H9 (cell line): ENCODE results near the gene KRTAP10-5. TPM values are rescaled to one million over a fixed set of nuclear protein-coding genes. Genes with fewer than 3 reads are reported as not detected.
"Not testable (repeated sequence)": the region's sequence is repeated elsewhere in the genome, so short reads cannot be mapped to it uniquely, and the experiment has no call there.

ENCODE experiments used
- DNase-seq: peaks from one replicate; pipeline ENCODE4 v3.0.0-alpha.2; 2017
- H2AFZ ChIP-seq: one replicate; pipeline ENCODE4 v1.6.1; 2013; ENCODE audit warnings: mild to moderate bottlenecking, low read length, control low read depth, moderate library complexity
- H2AK5ac ChIP-seq: 2 replicates; pipeline ENCODE4 v1.6.1; 2013; ENCODE audit warnings: low read length, control low read depth, mixed read lengths; ENCODE audit not compliant: insufficient read length
- H2BK120ac ChIP-seq: one replicate; pipeline ENCODE4 v1.6.1; 2013; ENCODE audit warnings: low read depth, mild to moderate bottlenecking, low read length, control low read depth, inconsistent platforms; ENCODE audit not compliant: poor library complexity, severe bottlenecking
- H2BK12ac ChIP-seq: 2 replicates; pipeline ENCODE4 v1.6.1; 2013; ENCODE audit warnings: low read length, control low read depth, mixed read lengths, low read depth; ENCODE audit not compliant: insufficient read length
- H2BK15ac ChIP-seq: 2 replicates; pipeline ENCODE4 v1.6.1; 2013; ENCODE audit warnings: low read depth, low read length, control low read depth
- H2BK20ac ChIP-seq: one replicate; pipeline ENCODE4 v1.6.1; 2013; ENCODE audit warnings: low read depth, mild to moderate bottlenecking, low read length, control low read depth, inconsistent platforms; ENCODE audit not compliant: poor library complexity, severe bottlenecking
- H2BK5ac ChIP-seq: 2 replicates; pipeline ENCODE4 v1.6.1; 2013; ENCODE audit warnings: low read length, control low read depth, mixed read lengths; ENCODE audit not compliant: insufficient read length
- H3K14ac ChIP-seq: 2 replicates; pipeline ENCODE4 v1.6.1; 2013; ENCODE audit warnings: low read length, control low read depth; ENCODE audit not compliant: insufficient read depth
- H3K18ac ChIP-seq: 2 replicates; pipeline ENCODE4 v1.6.1; 2013; ENCODE audit warnings: low read depth, mild to moderate bottlenecking, mixed read lengths, low read length, control low read depth; ENCODE audit not compliant: insufficient read length
- H3K23ac ChIP-seq: 2 replicates; pipeline ENCODE4 v1.6.1; 2013; ENCODE audit warnings: low read length, control low read depth, mixed read lengths, low read depth; ENCODE audit not compliant: insufficient read length
- H3K23me2 ChIP-seq: 2 replicates; pipeline ENCODE4 v1.6.1; 2013; ENCODE audit warnings: low read depth, mild to moderate bottlenecking, mixed read lengths, low read length, control low read depth; ENCODE audit not compliant: insufficient read length, poor library complexity, severe bottlenecking
- H3K27ac ChIP-seq: 2 replicates; pipeline ENCODE4 v1.5.1; 2013; ENCODE audit warnings: low read length, control low read depth, mixed read lengths, low read depth; ENCODE audit not compliant: insufficient read length
- H3K27me3 ChIP-seq: 2 replicates; pipeline ENCODE4 v1.6.1; 2013; ENCODE audit warnings: low read length, control low read depth, inconsistent platforms; ENCODE audit not compliant: insufficient read depth
- H3K4ac ChIP-seq: 2 replicates; pipeline ENCODE4 v1.6.1; 2013; ENCODE audit warnings: low read depth, mild to moderate bottlenecking, control low read depth, inconsistent platforms, low read length, moderate library complexity
- H3K4me1 ChIP-seq: 2 replicates; pipeline ENCODE4 v1.6.1; 2013; ENCODE audit warnings: low read length, control low read depth, inconsistent platforms; ENCODE audit not compliant: insufficient read depth
- H3K4me2 ChIP-seq: 2 replicates; pipeline ENCODE4 v1.6.1; 2013; ENCODE audit warnings: low read length, control low read depth, mixed read lengths; ENCODE audit not compliant: insufficient read length, insufficient read depth
- H3K56ac ChIP-seq: 2 replicates; pipeline ENCODE4 v1.6.1; 2013; ENCODE audit warnings: low read depth, mild to moderate bottlenecking, mixed read lengths, low read length, control low read depth; ENCODE audit not compliant: insufficient read length
- H3K79me1 ChIP-seq: 2 replicates; pipeline ENCODE4 v1.6.1; 2013; ENCODE audit warnings: low read depth, mild to moderate bottlenecking, moderate library complexity, low read length, control low read depth, inconsistent platforms; ENCODE audit not compliant: insufficient read depth, poor library complexity, severe bottlenecking
- H3K79me2 ChIP-seq: 2 replicates; pipeline ENCODE4 v1.6.1; 2013; ENCODE audit warnings: low read length, control low read depth, inconsistent platforms; ENCODE audit not compliant: insufficient read depth
- H3K9ac ChIP-seq: 2 replicates; pipeline ENCODE4 v1.6.1; 2013; ENCODE audit warnings: low read length, control low read depth, mixed read lengths; ENCODE audit not compliant: insufficient read length; ENCODE audit errors: extremely low read depth
- H3K9me3 ChIP-seq: one replicate; pipeline ENCODE4 v1.6.1; 2013; ENCODE audit warnings: low read depth, low read length, inconsistent platforms; ENCODE audit not compliant: control insufficient read depth
- H3T11ph ChIP-seq: one replicate; pipeline ENCODE4 v1.6.1; 2013; ENCODE audit warnings: mild to moderate bottlenecking, low read length, control low read depth, inconsistent platforms
- H4K20me1 ChIP-seq: one replicate; pipeline ENCODE4 v1.6.1; 2013; ENCODE audit not compliant: control insufficient read depth, insufficient read length, insufficient read depth
- H4K5ac ChIP-seq: 2 replicates; pipeline ENCODE4 v1.6.1; 2013; ENCODE audit warnings: low read depth, mild to moderate bottlenecking, mixed read lengths, low read length, control low read depth; ENCODE audit not compliant: insufficient read length
- H4K8ac ChIP-seq: replicated peaks from 2 replicates; pipeline ENCODE4 v1.6.1; 2013; ENCODE audit warnings: low read length, control low read depth, mixed read lengths, low read depth; ENCODE audit not compliant: insufficient read length
- H4K91ac ChIP-seq: 2 replicates; pipeline ENCODE4 v1.6.1; 2013; ENCODE audit warnings: low read depth, mild to moderate bottlenecking, moderate library complexity, mixed read lengths, low read length, control low read depth; ENCODE audit not compliant: insufficient read length
- H3K27ac Mint-ChIP-seq, 3 experiments: 2 replicates in 2 of 3; 3 replicates in 1 of 3; pipeline ENCODE4 v1.8.0; 2020 to 2021; ENCODE audit warnings: mixed read lengths in 3 of 3, mild to moderate bottlenecking in 1 of 3, moderate library complexity in 1 of 3
- H3K27me3 Mint-ChIP-seq: 2 replicates; pipeline ENCODE4 v1.8.0; 2021; ENCODE audit warnings: low read depth, mild to moderate bottlenecking, moderate library complexity, mixed read lengths
- H3K36me3 Mint-ChIP-seq, 3 experiments: 2 replicates in 2 of 3; 3 replicates in 1 of 3; pipeline ENCODE4 v1.8.0; 2020 to 2021; ENCODE audit warnings: low read depth in 3 of 3, mixed read lengths in 3 of 3; ENCODE audit not compliant: insufficient read depth in 1 of 3
- H3K4me1 Mint-ChIP-seq, 2 experiments: 2 replicates each; pipeline ENCODE4 v1.8.0; 2020; ENCODE audit warnings: mixed read lengths in 2 of 2
- H3K4me3 Mint-ChIP-seq, 2 experiments: 2 replicates in 1 of 2; 3 replicates in 1 of 2; pipeline ENCODE4 v1.8.0; 2020 to 2021; ENCODE audit warnings: mild to moderate bottlenecking in 2 of 2, mixed read lengths in 2 of 2, moderate library complexity in 1 of 2
- H3K9me3 Mint-ChIP-seq, 2 experiments: 2 replicates in 1 of 2; 3 replicates in 1 of 2; pipeline ENCODE4 v1.8.0; 2020; ENCODE audit warnings: mild to moderate bottlenecking in 2 of 2, mixed read lengths in 2 of 2, moderate library complexity in 1 of 2
- CTCF ChIP-seq: fragments of 200-600 bp; sonication (generic); conservative IDR thresholded peaks from 3 replicates; pipeline ENCODE4 v1.8.0; 2021; ENCODE audit warnings: antibody characterized with exemption, mild to moderate bottlenecking
- WGBS: extraction: QIAGEN DNeasy Blood & Tissue Kit; methylation state at CpG from one replicate; pipeline ENCODE4 v1.1.7; 2013; ENCODE audit warnings: missing lambda C conversion rate, low lambda C conversion rate, mixed read lengths; ENCODE audit not compliant: insufficient read length; ENCODE audit errors: extremely low coverage; 5-methylcytosine and 5-hydroxymethylcytosine counted together
- total RNA-seq: library from RNA; stranded (reverse); gene quantifications from 2 replicates; pipeline ENCODE4 v1.2.1, GENCODE V29; 2021

The KRTAP10-5 gene
- total RNA-seq, 1 experiment from 2014 or later = not detected

- no peak within 1 kb of the TSS for H2BK20ac ChIP-seq
- no peak for TF ChIP-seq CTCF
- Mint-ChIP-seq H3K4me1 (peaks cover 11 to 13% of the 10 kb centered on the region in 2 experiments; a peak in 3 of 4 replicates), H3K9me3 (no peaks in the 10 kb centered on the region), H3K27ac (peak within 1 kb of the TSS in 2 of 3 experiments; percentile 71 to 85; a peak in 4 of 7 replicates), H3K4me3 (no peak within 1 kb of the TSS), H3K36me3 (no peaks in the 10 kb centered on the region), H3K27me3 (peaks cover 9% of the 10 kb centered on the region)
- no peak within 1 kb of the TSS for H3K9ac ChIP-seq
- H2BK5ac ChIP-seq = no peak within 1 kb of the TSS
- H2BK12ac ChIP-seq = no peak within 1 kb of the TSS
- H3K9me3 ChIP-seq = no peaks in the 10 kb centered on the region
- no peak within 1 kb of the TSS for H2AFZ ChIP-seq
- WGBS = no CpG with 5 or more reads among the region's 5 CpGs
- no peak within 1 kb of the TSS for H2BK15ac ChIP-seq
- H2AK5ac ChIP-seq = no peak within 1 kb of the TSS
- no peaks in the 10 kb centered on the region for H3K79me1 ChIP-seq
- H4K5ac ChIP-seq = no peak within 1 kb of the TSS
- no peak within 1 kb of the TSS; the same call in 1 of the 2 replicates for H3K14ac ChIP-seq
- no peak within 1 kb of the TSS for H2BK120ac ChIP-seq
- H3K27me3 ChIP-seq = no peaks in the 10 kb centered on the region
- H3K4ac ChIP-seq = no peak within 1 kb of the TSS
- no peaks in the 10 kb centered on the region for H3K79me2 ChIP-seq
- H3K18ac ChIP-seq = no peak within 1 kb of the TSS
- no peak for DNase-seq
- H3K23ac ChIP-seq = no peak within 1 kb of the TSS
- no peak within 1 kb of the TSS for H4K91ac ChIP-seq
- no peak within 1 kb of the TSS for H3K4me2 ChIP-seq
- no peak within 1 kb of the TSS for H3K27ac ChIP-seq
- H3K23me2 ChIP-seq = no peaks in the 10 kb centered on the region
- H3K4me1 ChIP-seq = no peaks in the 10 kb centered on the region
- H3T11ph ChIP-seq = no peak within 1 kb of the TSS
- no peaks in the 10 kb centered on the region for H4K20me1 ChIP-seq
- H3K56ac ChIP-seq = no peak within 1 kb of the TSS
- H4K8ac ChIP-seq = no peak within 1 kb of the TSS
Observed at GRCh38 chr21:44558695-44559094, 21.7 kb downstream of the KRTAP10-5 start, which contains the start of gene KRTAP10-3. Gene KRTAP10-3 (minus strand): TSS chr21:44558795. CDS start chr21:44558715, 80 bp downstream.

GRCh38 chr21:44558329-44558675 is 22.1 kb downstream of the KRTAP10-5 start:
- H3K36me3 Mint-ChIP-seq, H2AFZ ChIP-seq, H3K56ac ChIP-seq, H3K27ac ChIP-seq, H2BK5ac ChIP-seq, H3K23ac ChIP-seq, H2BK20ac ChIP-seq, H3K27me3 ChIP-seq, H4K91ac ChIP-seq, H2AK5ac ChIP-seq, H3K79me1 ChIP-seq, H2BK12ac ChIP-seq, H3K9me3 Mint-ChIP-seq, H4K20me1 ChIP-seq, H3K9me3 ChIP-seq, H4K8ac ChIP-seq, H4K5ac ChIP-seq, H3K9ac ChIP-seq, H3K4ac ChIP-seq, H3K18ac ChIP-seq, DNase-seq, H3K27ac Mint-ChIP-seq, H3K27me3 Mint-ChIP-seq, H2BK15ac ChIP-seq, H3K4me2 ChIP-seq, H3K4me3 Mint-ChIP-seq, H2BK120ac ChIP-seq, H3K4me1 ChIP-seq, H3K79me2 ChIP-seq, H3K23me2 ChIP-seq, H3T11ph ChIP-seq, H3K14ac ChIP-seq: not testable (repeated sequence)
- H3K4me1 Mint-ChIP-seq = peaks cover 11 to 13% of the 10 kb centered on the region in 2 experiments; a peak in 3 of 4 replicates
- no CpG with 5 or more reads among the region's 10 CpGs for WGBS
